DMS53 treated with DMSO at 0.1 percent for 48 hours (cell line): ENCODE results near the gene TMEM35B.
A peak's percentile ranks its signal among the peaks of the same experiment; 100 is the strongest.
"Not testable (repeated sequence)": the region's sequence is repeated elsewhere in the genome, so short reads cannot be mapped to it uniquely, and the experiment has no call there.

Source experiments
- DNase-seq: peaks from one replicate; lab custom pipeline; 2025; ENCODE audit not compliant: unreplicated experiment; lab: John Stamatoyannopoulos, UW

The TMEM35B gene

GRCh38 chr1:34984793-34985608 lies at the start of gene TMEM35B:
Gene TMEM35B, minus strand, starts transcription at chr1:34985347. Its CDS starts 42 bp downstream, at chr1:34985305.
- DNase-seq, result peak; percentile 15

- no peak for DNase-seq
These were observed 48.2 kb upstream of the TMEM35B start for GRCh38 chr1:35033346-35033745.

- DNase-seq, result no peak
These were observed 47.2 kb upstream of the TMEM35B start for GRCh38 chr1:35032384-35032739.

- DNase-seq, result no peak
These were observed 45.8 kb upstream of the TMEM35B start for GRCh38 chr1:35030756-35031446.

GRCh38 chr1:35030338-35030737 lies 45.2 kb upstream of the TMEM35B start:
- no peak for DNase-seq

GRCh38 chr1:35029761-35030160 lies 44.6 kb upstream of the TMEM35B start:
- no peak for DNase-seq

GRCh38 chr1:35016406-35016805 lies 31.3 kb upstream of the TMEM35B start:
- no peak for DNase-seq

- no peak for DNase-seq
These were observed 29.3 kb upstream of the TMEM35B start for GRCh38 chr1:35014486-35014885.

GRCh38 chr1:35005711-35006110 lies 20.6 kb upstream of the TMEM35B start:
- no peak for DNase-seq

- no peak for DNase-seq
These were observed 16.6 kb upstream of the TMEM35B start for GRCh38 chr1:35001743-35002142.

- no peak for DNase-seq
These were observed 9.7 kb upstream of the TMEM35B start for GRCh38 chr1:34994878-34995277.

GRCh38 chr1:34988581-34988980 lies 3.4 kb upstream of the TMEM35B start:
- no peak for DNase-seq

- no peak for DNase-seq
These were observed 3.0 kb upstream of the TMEM35B start for GRCh38 chr1:34988147-34988546.

GRCh38 chr1:34987018-34987417 lies 1.9 kb upstream of the TMEM35B start:
- DNase-seq, result no peak

- not testable (repeated sequence) for DNase-seq
These were observed 410 bp upstream of the TMEM35B start for GRCh38 chr1:34985609-34985904.

- peak; percentile 3 for DNase-seq
These were observed 733 bp downstream of the TMEM35B start for GRCh38 chr1:34984435-34984792.

- DNase-seq, result no peak
These were observed 1.3 kb downstream of the TMEM35B start for GRCh38 chr1:34983700-34984355.

GRCh38 chr1:34982820-34983376 lies 2.2 kb downstream of the TMEM35B start:
- no peak for DNase-seq

GRCh38 chr1:34980715-34981114 lies 4.4 kb downstream of the TMEM35B start:
- no peak for DNase-seq

GRCh38 chr1:34978921-34979320 lies 6.2 kb downstream of the TMEM35B start:
- no peak for DNase-seq

GRCh38 chr1:34977858-34978257 lies 7.3 kb downstream of the TMEM35B start:
- DNase-seq, result no peak

GRCh38 chr1:34977210-34977471 lies 8.0 kb downstream of the TMEM35B start:
- no peak for DNase-seq
